Activated naive CD4-positive, alpha-beta T cell (primary cell): ENCODE results near the gene LINGO1.

Experiments
- DNase-seq, 4 experiments: peaks; one replicate each; lab custom pipeline; 2025; lab: John Stamatoyannopoulos, UW

LINGO1 gene

DNA sequence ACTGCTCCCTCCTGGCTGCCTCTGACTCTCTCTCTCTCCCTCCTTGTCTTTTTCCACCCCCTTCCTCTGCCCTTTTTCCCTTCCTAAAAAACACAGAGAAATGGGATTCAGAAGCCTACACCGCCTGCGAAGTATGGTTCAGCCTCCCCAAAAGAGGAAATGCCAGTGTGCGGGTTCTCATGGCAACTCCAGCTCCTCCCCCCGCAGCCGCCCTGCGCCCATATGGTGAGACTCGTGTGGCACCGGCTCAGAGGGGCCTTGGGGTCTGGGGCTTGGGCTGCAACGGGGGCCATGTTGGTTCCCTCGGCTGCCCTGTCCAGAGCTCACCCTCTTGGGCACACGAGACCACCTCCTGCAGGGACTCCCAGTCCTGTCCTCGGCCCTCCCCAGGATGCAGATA lies 23.6 kb upstream of the LINGO1 start:
- no peak for DNase-seq

DNA sequence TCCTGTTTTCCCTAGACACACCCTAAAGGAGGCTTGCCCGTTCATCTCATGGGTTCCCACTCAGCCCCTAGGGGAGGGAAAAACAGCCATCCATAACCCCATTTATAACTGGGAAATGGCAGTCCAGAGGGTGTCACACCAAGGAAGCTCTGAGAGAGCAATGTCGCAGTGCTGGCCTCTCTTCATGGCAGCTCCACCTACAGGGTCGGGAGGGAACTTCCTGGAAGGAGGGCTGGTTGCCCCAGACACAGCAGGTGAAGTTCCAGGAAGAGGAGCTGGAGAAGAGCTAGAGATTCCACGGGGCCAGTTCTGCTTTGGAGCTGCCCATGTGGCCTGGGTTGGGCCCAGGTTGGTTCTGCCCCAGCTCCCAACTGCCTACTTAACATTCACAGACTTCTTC lies 22.3 kb upstream of the LINGO1 start:
- DNase-seq, result no peak

DNA sequence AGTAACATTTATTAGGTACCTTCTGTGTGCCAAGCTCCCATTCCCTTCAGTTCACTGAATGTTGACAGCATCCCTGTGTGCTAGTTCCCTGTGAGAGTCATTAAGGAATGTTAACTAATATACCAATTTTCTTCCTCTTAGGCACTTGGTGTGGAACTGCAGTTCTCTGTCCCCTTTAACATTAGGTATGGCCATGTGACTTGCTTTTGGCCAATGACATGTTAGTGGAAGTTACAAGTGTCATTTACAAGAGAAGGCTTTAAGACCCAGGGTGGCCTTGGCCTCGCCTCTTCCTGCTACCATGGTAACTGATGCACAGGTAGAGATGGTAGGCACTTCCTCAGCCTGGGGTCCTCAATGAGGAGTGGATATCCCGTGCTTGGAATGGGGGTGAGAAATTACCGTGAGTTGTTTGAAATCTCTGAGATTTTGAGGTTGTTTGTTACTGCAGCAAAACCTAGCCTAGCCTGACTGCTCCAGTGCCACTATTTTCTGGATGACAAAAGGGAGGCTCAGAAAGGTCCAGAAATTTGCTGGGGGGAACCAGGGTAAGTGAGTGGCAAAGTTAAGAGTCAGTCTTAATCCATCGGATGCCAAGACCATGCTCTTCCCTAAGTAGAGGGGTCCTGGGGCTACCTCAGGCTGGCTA lies 21.2 kb upstream of the LINGO1 start:
- DNase-seq, result no peak

DNA sequence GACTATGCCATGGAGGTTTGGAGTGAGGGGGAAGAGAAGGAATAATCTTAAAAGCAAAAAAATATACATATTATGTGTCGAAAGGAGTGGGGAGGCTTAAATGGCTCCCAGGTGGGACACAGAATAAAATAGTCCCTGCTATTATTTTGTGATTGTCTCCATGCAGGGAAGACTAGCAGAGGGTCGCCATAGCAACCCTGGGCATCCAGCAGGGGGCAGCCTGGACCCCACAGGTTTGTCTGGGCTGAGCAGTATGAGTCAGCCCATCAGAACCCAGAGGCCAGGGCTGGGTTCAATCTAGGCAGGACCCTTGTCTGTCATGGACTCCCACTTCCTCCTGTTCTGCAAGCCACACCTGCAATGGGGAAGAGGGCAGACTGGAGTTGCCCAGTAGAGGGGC lies 17.6 kb upstream of the LINGO1 start:
- DNase-seq, result no peak

DNA sequence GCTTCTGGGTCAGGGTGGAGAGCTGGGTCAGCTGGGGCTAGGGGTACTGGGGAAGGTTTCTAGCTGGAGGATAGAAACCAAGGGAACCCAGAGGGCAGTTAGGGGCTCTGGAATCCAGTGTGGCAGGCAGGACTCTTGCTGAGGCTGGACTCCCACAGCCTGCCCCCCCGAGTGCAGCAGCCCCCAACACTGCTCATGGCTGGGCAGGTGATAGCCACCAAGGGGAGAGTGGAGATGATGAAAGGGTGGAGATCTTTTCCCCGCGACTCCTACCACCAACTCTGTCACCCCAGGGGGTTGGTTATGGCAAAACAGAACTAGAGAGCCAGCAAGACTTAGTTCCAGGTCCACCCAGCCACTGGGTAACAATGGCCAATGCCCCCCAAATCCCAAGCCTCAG lies 16.9 kb upstream of the LINGO1 start:
- no peak for DNase-seq

DNA sequence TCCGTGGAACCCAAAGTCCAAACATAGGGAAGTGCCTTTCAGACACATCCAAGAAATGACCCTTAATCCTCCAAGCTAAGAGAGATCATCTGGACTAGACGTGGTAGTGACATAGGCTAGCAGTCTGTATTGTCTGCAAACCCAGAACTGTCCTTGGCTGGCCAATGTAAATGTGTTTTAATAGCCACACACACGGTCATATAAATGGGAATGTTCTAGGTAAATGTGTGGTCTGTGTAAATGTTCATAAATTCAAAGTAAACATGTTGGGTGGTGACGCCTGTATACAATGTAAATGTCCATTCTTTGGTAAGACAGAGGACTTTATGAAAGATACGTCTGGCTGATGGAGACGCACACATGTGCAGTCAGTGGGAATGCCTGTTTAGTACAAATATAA lies 16.3 kb upstream of the LINGO1 start:
- DNase-seq, result no peak

DNA sequence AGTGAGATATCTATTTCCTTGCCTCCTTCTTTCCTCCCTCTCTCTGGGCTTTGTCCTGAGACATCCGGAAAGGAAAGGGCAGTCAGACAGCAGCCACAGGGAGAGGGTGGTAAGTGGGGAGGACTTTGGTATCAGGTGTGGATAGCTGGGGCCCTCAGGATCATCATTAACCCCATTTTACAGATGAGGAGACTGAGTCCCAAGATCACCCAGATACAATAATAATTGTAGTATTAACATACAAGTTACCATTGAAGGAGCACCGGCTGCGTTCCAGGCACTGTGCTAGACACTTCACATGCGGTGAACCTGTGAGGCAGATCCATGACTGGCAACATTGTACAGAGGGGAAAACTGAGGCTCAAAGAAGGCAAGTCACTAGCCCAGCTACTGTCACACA lies 15.2 kb upstream of the LINGO1 start:
- DNase-seq, result no peak

DNA sequence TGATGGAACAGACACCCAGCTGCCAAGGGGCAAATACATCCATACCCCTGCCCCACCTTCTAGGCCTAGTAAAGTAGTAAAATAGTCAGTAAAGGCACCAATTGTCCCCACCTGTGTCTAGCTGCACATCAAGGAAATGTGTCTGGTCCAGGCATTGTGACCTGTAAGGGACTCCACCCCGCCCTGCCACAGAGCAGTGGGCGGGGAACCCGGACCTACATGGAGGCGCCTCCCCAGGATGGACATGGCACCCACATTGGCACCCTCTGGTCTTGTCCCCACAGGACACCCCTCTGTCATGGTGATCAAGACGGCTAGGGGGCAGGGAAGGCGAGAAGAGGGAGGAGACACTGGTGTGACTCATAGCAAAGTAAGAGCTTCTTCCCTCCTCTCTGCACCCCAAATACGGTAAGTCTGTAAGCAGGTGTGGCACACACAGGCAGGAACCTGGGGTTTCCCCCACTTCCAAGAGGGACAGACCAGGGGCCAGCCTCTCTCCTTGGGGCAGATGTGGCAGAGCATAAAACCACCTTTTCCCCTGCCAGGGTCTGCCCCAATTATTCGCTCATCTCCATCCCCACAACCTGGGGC lies 13.5 kb upstream of the LINGO1 start:
- DNase-seq, result no peak

DNA sequence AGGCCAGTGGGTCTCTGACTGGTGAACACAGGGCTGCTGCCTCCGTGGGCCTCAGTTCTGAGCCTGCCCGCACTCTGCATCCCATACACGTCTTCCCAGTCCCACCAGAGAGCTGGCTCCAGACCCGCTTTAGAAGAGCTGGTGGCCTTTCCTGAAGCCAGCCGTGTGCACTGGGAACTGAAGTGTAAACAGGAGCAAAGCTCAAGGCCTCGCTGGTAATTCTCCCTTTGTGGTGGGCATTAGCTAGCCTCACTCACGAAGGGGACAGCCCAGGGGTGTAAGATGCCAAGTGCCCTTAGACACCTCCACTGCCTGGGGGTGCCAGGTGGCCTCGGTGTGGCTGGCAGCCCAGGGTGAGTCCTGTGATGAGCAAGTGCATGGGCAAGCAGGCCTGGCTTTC lies 12.9 kb upstream of the LINGO1 start:
- DNase-seq, result no peak

DNA sequence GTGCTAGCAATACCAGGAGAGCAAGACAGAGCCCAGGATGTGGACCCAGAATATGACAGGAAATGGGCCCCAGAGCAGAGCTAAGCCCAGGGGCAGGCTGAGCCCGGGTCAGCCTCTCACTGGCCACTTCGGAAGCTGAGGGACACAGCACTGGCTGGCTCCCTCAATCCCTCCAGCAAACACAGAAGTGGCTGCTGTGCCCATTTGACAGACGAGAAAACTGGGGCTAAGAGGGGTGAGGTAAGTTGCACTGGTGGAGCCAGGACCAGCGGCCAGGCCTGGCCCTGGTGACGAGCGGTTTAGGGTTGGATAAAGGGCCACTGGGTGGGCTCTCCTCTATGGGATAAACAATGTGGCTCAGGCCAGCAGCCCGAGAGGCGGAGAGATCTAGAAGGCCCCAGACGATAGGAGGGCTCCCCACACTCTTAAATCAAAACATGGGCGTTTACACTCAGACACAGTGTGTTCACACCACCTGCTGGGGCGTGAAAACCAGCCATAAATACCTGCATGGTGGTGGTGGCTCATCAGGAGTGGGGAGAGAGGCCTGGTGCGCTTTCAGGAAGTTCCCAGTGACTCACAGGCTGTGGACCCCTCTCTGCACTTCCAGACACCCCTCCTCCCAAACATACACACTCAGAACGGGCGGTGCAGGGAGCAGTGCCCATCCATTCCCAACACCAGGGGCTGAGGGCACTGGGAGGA lies 12.0 kb upstream of the LINGO1 start:
- DNase-seq, result no peak

DNA sequence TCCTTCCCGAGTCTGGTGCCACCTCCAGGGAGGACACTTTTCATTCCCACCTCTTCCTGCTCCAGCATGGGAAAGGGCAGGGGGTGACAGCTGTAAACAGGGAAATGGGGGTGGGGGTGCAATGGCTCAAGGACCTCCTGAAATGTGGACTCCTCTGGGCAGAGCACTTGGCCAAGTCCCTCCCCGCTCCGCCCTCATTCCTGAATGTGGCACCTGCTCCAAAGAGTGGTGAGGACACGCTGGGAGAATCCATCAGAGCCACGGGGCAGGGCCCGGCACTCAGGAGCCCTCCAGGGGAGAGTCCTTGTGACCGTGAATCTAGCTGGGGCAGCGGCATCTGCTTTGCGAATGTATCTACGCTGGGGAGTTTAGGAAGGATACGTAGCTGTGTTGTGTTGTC lies 11.1 kb upstream of the LINGO1 start:
- no peak for DNase-seq

DNA sequence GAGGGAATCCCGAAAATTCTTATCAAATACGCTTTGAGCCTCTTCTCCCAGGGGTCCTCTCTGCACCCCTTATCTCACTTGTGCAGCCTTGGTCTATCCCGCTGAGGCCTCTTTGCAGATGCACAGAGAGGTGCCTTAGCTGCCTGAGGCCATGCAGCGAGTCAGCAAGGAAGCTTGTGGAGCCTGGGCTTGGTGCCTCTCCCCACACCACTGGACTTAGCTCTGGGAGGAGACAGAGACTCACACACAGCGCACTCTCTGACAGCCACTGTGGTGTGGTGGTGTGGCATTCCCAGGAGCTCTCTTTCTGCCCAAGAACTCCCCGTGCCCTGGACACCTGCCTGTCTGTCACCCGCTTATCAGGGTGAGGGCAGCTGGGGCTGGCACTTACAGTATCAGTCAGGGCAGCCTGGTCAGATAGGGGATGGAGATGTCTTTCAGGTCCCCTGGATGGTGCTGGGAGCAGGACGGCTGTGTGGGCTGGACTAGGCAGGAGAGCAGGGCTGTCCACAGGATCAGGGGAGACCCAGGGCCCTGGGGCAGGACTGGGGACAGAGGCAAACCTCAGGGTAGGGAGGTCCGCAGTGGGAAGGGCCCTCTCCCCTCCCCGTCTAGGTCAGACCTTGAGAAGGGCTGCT lies 10.2 kb upstream of the LINGO1 start:
- DNase-seq, result no peak

DNA sequence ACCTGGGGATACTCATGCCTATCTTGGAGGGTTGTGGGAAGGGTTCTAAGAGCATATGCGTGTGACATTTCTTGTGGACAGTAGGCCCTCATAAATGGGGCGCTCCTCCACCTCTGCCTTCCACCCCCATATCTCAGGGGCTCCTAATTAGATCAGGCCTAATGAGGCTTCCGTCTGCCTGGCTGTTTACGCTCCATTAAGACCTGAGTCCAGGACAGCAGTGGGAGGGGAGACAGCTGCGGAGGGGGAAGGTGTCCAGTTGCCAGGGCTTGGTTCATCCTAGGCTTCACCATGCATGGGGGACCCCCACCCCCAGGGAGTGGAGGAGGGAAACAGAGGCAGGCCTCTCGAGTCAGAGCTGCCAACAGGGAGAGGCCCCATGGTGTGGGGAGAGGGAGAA lies 9.3 kb upstream of the LINGO1 start:
- DNase-seq, result no peak

DNA sequence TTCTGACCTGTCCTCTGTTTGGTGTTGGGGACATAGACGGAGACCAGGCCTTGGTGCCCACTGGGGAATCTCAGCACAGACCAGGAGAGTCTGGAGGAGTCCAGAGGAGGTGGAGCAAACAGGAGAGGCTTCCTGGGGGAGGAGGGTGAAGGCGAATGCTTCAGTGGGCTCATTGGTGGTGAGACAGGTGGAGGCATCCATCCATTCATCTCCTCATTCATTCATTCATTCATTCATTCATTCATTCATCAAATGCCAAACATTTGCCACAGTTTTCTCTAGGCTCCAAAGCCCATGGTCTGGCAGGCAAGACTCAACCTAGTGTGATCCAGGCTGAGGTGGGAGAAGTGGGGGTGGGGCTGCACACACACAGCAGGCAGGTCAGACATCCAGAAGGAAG lies 7.9 kb upstream of the LINGO1 start:
- DNase-seq, result no peak

DNA sequence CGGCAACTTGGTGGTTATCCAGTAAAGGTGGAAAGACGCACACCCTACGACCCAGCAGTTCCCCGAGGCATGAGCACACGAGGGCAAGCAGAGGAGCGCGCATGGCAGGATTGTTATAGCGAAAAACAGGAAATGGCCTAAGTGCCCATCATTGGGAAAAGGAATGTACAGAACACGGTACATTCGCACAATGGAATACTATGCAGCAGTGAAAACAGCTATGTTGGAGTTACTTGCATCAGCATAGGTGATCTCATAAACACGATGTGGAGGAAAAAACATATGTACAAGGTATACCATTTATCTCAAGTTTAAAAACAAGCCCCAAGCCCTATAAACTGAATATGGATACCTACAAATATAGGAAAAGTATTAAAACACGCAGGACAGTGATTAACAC lies 6.7 kb upstream of the LINGO1 start:
- no peak for DNase-seq

DNA sequence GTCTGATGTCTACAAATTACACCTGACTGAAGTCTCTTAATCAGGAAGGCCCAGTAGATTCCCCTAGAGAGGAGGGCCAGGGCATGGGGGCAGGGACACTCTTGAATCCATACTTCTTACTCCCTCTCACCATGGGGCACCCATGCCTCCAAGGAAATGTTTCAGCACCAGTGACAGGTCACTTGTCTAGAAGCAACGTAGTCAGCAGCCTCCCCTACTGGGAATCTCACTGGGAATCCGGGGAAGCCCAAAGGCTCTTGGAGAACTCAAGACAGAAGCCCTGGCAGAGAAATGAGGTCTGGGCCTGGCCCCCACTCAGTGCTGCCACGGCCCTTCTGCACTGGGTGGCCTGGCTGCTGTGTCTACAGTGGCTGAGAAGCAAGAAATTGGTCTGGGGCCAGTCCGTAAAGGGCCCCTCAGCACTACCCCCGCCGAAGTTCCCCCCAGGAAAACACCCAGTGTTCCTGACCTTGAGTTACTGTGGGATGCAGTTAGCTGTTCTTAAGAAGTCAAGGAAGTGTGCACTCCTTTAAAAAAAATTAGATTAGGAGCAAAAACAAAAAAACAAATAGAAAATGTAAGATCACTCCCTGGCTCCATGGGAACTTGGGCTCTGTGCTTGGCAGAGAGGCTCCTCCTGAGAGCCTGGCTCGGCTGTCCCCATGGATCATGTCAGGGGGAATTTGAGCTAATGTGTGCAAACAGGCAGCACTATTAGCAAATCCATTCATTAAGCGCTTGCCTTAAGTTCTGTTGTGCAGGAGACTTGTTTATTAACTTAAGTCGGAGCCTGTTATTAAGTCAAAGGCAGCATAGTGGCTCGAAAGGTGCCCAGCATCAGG lies 5.4 kb upstream of the LINGO1 start:
- no peak for DNase-seq

DNA sequence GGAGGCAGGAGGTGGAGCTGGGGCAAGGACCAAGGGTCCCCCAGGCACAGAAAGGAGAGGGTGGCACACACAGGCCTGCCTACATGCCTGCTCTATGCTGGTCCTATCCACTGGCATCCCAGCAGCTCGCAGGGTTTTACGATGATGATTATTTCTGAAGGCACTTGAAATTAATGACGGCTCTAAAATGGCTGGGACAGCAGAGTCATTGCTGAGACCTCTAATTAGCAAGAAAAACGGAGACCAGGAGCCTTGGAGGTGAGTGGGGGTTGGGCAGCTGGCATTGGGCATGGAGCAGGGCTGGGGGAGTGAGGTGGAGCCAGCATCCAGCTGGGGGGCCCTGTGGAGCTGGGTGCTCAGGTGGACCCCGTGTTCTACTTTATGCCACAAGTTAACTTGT lies 3.5 kb upstream of the LINGO1 start:
- DNase-seq, result no peak

DNA sequence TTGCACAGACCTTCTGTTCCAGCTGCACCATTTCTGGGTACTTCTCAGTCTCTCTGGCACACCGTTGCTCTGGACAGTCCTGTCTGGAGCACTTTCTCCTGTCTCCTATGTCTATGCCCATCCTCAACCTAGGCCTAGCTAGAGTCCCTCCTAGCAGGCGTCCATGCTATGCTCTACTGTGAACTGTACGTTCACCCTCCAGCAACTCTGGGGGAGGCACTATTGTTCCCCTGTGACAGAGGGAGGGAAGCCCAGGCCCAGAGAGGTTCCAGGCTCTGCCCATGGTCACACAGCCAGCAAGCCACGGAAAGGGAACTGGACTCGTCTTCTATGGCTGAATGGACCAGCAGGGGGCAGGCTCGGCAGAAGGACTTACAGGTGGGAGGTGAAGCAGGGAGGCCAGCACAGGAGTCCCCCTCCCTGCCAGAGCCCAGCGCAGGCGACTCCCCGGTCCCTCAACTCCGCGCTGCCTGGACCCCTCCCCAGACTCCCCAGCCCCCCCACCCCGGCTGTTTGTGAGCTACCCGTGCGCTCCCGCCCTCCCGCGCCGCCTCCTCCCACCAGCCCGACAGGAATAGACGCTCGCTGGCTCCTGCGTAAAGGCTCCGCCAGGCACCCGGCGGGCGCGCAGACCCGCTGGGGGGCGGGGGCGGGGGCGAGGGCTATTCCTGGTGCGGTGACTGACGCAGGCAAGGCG lies 1.7 kb upstream of the LINGO1 start:
- peak in 3 of 4 experiments; percentile 5 to 25 (median 18) for DNase-seq

DNA sequence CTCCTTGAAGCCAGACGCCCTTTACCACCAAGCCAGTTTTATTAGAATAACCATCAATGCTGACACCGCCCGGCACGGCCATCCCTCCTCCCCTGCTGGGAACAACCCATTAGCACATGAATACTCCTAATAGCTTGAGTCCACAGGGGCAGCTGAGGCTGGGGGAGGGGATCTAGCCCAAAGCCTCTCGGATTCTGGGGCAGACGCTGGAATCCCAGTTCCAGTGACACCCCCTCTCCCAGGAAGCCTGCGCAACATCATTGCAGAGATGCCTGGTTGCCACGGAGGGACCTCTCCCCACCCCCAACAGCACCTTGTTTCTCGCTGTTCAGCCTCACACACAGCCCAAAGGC lies 1.2 kb upstream of the LINGO1 start:
- no peak for DNase-seq

DNA sequence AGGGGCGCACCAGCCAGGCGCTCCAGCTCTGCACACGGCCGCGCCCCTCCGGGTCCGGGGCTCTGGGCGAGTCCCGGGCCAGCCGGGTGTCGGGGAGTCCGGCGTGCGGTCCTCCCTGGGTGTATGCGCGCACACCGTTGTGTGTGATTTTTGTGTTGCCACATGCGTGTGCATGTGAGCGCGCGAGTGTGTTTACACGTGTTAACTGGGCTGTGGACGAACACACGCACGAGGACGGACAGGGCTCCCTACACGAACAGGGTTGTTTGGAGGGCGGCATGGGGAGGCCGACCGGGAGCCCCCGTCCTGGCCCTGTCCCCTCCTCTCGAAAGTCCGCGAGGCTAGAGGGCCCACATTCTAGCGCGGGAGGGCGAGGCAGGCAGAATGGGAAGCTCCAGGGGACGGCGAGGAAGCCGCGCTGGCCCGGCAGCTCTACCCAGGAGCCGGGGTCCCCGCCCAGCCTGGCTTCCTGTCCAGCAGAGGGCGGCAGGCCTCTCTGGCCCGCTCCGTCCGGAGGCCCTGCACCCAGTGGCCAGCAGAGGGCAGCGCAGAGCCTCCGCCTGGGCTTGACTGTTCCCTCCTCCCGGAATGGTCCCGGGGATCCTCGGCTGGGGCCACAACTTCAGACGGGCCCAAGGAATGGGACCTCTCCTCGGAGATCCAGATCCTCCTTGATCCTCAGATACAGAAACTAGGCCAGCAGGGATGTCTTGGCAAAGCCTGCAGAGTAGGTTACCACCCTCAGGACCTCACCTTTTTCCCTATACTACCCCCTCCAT lies 611 bp upstream of the LINGO1 start:
- DNase-seq, result peak in 3 of 4 experiments; percentile 4 to 36 (median 24)
